ENCODE results near the gene BANF1. TPM values are rescaled to one million over a fixed set of nuclear protein-coding genes. Genes with fewer than 3 reads are reported as not detected.

Gene BANF1, protein sequence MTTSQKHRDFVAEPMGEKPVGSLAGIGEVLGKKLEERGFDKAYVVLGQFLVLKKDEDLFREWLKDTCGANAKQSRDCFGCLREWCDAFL
- 54.1 and 65.0 TPM in 2 replicates for total RNA-seq (2014; rRNA removed; shearing (Covaris generic))

DNA sequence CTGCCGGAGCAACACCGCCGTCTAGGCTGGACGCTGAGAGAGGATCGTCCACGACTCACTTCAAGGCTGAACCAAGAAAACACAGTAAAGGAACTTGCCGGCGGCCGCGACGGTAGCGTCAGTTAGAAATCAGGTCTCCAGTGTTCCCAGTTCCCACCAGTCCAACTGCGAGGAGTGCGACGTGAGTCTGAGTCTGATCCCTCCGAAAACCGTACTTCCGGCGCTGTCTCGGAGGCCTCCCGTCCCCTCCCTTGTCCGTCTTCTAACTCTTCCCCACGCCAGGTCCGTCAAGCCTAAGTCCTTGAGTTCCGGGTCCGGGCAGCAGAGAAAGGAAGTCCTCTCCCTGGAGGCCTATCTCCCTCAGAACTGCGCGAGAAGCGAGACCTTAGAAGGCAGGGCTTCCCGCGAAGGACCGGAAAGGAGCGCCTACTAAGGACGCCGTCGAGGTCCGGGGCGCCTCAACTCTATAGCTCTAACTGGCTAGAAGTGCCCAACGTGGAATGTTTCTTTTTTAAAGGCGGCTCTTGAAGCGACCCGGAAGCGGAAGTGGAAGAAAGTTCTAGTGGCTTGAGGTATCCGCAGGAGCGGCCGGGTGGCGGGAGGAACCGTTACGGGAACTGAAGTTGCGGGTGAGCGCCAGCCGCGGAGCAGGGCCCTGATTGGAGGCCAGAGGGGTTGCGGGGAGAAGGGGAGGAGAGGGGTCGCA lies at the start of gene BANF1, which contains the start of gene EIF1AD:
TSS of gene BANF1 (plus strand) at position 562 of the 706 bp plus-strand sequence. CDS start 748 bp downstream, outside the sequence.
TSS of gene EIF1AD (minus strand) at position 216 of the 706 bp plus-strand sequence. CDS start 1,768 bp downstream, outside the sequence.
- DNase-seq (ENCODE audit: low read depth) = peak; percentile 97

DNA sequence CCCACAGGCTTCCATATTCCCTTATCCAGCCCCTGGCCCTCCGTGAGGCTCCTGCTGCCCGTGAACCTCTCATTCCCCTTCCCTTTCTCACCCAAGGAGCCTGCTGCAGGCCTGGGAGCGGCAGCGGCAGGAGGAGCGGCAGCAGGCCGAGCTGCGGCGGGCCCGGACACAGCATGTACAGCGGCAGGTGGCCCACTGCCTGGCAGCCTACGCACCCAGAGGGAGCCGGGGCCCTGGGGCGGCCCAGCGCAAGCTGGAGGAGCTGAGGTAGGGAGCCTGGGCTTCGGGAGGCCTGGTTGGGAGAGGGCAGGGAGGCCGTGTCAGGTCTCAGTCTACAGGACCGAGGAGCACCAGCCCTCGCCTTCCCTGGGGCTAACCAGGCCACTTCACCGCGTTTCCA lies 48.8 kb upstream of the BANF1 start:
- DNase-seq (ENCODE audit: low read depth) = no peak

DNA sequence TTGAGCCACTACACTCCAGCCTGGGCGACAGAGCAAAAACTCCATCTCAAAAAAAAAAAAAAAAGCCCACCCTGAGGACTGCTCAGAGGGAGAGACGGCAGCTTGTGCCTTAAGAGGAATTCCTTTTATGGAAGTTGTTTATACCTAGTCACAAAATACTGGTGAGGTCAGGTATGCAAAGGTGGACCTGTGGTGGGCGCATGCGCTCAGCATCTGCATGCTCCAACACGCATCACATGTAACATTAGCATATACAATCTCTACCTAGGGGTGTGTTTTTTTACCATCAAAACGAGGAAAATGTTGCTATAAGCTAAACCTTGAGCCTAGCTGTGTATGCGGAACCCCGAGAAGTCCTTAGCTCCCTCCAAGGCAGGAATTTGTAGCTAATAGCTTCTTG lies 47.5 kb upstream of the BANF1 start:
- no peak for DNase-seq (ENCODE audit: low read depth)

DNA sequence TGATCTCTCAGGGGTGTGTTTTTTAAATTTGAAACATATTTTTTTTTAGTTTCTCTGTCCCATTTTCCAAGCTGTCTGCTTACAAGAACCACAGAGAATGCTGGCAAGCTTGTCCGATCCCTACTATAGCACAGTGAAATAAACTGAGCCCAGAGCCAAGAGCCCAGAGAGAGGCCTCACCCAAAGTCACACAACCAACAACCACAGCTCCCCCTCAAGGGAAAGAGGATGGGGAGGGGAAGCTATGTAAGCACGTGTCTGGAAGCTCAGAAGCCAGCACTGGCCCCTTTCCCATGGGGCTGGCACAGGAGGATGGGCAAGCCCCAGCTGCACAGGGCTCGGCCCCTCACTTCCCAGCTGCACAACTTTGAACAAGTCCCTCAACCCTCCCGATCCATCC lies 44.0 kb upstream of the BANF1 start:
- DNase-seq (ENCODE audit: low read depth) = no peak

DNA sequence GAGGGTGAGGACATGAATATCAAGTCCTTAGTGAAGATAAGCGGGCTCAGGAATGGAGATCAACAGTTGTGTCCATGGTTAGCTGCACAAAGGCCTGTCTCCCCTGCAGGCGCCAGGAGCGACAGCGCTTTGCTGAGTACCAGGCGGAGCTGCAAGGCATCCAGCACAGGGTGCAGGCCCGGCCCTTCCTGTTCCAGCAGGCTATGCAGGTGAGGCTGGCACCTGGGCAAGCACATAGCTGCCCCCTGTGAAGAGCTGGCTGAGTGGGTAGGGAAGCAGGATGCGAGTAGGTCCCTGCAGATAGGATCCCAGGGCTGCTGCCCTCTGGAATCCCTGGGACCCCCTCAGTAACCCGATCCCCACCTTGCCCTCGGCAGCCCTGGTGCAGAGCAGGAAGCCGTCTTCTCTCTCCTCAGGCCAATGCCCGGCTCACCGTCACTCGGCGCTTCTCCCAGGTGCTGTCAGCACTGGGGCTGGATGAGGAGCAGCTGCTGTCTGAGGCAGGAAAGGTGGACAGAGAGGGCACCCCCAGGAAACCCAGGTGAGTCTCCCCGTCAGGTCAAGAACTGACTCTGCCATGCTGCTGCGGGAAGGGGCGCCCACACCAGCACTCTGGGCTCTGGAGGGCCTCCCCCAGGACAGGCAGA lies 43.4 kb upstream of the BANF1 start:
- DNase-seq (ENCODE audit: low read depth) = no peak

DNA sequence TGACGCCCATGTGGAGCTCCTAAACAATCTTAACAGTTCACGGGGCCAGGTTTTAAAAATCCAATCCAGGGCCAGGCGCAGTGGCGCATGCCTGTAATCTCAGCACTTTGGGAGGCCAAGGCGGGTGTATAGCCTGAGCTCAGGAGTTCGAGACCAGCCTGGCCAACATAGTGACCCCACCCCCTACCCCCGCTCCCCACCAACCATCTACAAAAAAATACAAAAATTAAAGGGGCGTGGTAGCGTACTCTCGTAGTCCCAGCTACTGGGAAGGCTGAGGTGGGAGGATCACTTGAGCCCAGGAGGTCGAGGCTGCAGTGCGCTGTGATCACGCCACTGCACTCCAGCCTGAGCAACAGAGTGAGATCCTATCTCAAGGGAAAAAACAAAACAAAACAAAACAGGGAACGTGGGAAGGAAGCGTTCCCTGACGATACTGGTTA lies 41.5 kb upstream of the BANF1 start:
- no peak for DNase-seq (ENCODE audit: low read depth)

DNA sequence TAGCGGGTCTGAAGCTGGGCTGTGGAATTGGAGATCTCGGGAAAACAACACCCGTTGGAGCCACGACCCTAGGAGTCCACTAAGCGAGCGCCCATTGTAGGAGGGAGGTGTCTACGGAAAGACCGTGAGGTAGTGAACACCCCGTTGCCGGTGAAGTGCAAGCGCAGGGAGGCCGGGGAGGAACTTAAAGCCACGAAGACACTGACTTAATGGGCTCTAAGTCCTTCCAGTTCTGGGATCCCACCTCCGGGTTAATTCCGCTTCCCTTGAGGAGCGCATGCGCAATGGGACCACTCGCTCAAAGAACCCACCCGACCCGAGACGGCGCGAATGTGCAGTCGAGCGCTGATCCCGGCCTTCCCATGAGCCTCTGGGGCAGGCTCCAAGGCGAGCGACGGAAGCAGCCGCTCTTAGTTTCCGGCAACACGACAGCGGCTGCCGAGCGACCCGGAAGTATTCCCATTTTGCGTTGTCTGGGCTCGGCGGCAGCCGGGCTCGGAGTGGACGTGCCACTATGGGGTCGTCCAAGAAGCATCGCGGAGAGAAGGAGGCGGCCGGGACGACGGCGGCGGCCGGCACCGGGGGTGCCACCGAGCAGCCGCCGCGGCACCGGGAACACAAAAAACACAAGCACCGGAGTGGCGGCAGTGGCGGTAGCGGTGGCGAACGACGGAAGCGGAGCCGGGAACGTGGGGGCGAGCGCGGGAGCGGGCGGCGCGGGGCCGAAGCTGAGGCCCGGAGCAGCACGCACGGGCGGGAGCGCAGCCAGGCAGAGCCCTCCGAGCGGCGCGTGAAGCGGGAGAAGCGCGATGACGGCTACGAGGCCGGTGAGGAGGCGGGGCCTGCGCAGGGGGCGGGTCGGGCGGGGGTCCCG lies 40.8 kb upstream of the BANF1 start, which contains the start of gene SART1:
TSS of gene SART1 (plus strand) at position 468 of the 874 bp plus-strand sequence. CDS start at position 515, 47 bp downstream.
- DNase-seq (ENCODE audit: low read depth) = peak; percentile 99

DNA sequence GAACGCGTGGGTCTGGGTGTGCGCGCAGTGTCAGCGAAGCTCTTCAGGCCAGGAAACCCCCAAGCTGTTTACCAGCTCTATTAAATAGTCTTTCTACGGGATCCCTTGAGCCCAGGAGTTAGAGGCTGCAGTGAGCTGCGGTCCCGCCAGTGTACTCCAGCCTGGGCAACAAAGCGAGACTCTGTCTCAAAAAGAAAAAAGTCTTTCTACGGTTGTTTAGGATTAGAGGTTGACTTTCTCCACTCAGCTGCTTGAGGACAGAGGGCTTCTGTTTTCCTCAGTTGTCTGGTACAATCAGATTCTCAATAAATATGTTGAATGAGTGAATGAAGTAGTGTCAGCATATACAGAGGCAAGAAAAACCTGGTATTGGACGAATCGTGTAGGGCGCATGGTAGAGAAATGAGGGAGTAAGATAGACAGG lies 40.1 kb upstream of the BANF1 start:
- no peak for DNase-seq (ENCODE audit: low read depth)

DNA sequence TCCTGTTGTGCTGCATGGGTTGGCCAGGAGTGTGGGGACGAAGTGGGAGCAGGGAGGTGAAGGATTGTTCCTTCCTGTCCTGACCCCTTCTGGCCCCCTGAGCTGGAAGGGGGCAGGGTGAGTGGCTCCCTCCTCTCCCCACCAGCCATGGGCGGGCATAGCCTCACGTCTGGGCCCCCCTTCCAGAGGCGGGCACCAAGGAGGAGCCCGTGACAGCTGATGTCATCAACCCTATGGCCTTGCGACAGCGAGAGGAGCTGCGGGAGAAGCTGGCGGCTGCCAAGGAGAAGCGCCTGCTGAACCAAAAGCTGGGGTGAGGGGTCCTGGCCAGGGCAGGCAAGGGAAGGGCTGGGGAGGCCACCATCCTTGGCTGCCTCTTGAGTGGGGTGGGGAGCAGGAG lies 37.4 kb upstream of the BANF1 start:
- DNase-seq (ENCODE audit: low read depth) = no peak

DNA sequence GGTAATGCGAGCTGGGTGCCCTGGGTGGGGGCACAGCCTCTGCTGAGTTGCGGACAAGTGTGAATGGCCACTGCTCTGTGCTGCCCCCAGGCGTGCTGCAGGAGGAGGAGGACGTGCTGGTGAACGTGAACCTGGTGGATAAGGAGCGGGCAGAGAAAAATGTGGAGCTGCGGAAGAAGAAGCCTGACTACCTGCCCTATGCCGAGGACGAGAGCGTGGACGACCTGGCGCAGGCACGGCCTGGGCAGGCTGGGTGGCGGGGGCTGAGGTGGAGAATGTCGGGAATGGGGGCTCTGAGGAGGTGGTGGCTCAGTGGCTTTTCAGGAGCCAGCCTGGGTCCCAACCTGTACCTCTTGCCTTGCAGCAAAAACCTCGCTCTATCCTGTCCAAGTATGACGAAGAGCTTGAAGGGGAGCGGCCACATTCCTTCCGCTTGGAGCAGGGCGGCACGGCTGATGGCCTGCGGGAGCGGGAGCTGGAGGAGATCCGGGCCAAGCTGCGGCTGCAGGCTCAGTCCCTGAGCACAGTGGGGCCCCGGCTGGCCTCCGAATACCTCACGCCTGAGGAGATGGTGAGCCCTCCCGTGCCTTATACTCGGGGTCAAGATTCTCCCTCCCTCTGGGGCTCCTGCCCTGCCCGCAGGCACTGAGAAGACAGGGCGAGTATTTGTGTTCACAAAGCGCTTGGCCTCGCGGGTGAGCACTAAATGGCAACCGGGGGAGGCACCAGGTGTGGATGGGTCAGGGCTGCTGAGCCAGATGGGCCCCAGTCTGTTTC lies 36.1 kb upstream of the BANF1 start:
- DNase-seq (ENCODE audit: low read depth) = no peak

DNA sequence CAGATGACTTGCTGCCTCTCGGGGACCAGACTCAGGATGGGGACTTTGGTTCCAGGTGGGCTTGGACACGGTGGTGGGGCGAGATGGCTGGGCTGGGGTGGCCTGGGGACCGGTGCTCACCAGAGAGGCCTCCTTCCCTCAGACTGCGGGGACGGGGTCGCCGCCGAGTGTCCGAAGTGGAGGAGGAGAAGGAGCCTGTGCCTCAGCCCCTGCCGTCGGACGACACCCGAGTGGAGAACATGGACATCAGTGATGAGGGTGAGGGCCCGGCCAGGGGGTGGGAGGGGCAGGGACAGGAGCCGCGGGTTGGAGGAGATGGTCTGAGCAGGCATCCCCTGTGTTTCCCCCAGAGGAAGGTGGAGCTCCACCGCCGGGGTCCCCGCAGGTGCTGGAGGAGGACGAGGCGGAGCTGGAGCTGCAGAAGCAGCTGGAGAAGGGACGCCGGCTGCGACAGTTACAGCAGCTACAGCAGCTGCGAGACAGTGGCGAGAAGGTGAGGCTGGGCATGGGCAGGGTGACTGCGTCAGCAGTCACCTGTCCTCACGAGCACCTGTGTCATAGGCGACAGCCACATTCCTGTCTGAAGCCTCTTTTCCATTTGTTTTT lies 34.9 kb upstream of the BANF1 start:
- no peak for DNase-seq (ENCODE audit: low read depth)

DNA sequence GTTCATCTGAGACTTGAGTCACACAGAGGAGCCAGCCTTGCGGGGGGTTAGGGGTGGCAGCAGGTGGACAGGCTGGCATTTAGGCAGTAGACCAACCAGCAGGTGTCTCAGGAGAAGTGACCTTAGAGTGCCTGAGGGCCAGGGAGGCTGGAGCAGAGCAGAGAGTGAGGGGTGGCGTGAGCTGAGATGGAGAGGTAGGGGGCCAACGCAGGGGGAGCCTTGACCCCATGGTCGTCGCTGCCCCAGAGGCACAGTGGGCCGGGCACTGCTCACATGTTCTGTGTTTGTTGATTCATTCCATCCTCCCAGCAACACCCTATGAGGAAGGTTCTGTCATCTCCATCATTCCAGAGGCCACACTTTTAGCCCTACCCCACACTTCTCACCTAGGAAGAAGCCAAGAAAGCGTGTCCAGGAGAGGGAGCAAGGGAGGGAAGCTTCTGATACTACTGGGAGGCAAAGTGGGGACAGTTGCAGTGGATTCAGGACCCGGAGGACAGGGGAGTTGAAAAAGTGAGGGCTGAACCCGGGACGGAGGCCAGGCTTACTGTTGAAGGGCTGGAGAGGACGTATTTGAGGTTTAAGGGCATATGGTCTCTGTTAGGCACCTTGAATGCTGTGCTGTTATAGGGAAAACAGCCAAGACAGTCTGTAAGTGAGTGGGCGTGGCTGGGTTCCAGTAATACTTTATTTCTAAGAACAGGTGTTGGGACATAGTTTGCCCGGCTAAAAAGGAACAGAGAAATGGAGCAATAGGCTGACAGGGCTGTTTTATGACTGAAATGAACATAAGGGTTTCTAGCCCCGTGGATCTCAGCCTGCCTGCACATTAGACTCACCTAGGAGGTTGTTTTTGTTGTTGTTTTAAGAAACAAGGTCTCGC lies 33.5 kb upstream of the BANF1 start:
- DNase-seq (ENCODE audit: low read depth) = no peak

DNA sequence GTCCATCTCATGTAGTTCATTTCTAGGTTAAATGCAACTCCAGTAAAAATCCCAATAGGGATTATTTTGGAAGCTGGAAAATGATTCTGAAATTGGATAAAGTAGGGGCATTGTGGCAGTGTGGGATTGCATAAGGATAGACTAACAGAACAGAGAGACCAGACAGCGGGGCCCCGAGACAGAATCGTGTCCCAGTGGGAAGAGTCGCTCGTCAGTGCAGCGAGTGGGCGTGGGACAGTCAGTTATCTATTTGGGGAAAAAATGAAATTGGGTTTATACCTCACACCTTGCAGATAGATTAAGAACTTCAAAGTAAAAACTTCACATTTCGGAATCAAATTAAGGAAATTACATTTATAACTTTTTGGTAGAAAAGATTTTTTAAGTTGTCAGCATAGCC lies 30.2 kb upstream of the BANF1 start:
- DNase-seq (ENCODE audit: low read depth) = no peak

DNA sequence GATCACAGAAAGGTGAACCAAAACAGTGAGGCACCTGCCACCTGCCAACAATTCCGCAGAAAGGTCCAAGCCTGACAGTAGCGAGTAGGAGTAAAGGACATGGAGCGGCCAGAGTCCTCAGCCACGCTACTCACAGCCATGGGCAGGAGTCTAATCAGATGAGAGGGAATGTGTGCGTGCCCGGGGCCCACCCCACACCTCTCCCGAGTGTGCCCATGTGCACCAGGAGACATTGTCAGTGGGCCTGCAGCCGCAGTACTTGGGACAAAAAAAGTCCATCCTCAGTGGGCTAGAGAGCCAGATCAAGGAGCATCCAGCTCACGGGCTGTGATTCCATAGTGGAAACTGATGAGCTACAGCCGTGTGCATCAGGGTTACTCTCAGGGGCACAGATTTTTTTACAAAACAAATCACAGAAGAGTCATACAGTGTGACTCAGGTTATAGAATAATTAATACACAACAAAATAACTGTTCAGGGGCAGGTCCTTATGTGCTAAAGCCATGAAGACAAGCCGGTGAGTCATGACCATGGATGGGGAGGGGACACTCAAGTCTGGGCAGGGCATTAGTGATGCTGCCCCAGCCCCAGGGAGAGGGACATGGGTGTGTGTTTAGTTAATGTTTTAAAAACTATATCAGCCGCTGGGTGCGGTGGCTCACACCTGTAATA lies 28.7 kb upstream of the BANF1 start:
- DNase-seq (ENCODE audit: low read depth) = peak; percentile 45

DNA sequence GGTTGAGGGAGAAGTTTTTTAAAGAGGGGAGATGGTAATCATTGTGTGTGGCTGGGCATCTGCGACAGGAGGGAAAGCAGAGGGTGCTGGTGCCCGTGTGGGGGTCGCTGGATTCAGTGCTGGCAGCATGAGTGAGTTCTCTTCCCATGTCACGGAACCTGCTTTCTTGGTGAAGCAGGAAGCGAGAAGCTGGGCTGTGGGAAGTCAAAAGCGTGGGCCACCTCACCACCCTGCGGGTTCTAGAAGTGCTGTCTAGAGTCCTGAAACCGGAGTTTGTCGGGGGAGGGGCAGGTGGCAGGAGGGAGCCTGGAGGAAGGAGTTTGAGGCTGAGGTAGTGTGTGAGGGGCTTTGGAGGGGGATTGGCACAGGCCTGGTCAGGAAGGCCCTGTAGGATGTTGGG lies 26.5 kb upstream of the BANF1 start:
- DNase-seq (ENCODE audit: low read depth) = no peak

DNA sequence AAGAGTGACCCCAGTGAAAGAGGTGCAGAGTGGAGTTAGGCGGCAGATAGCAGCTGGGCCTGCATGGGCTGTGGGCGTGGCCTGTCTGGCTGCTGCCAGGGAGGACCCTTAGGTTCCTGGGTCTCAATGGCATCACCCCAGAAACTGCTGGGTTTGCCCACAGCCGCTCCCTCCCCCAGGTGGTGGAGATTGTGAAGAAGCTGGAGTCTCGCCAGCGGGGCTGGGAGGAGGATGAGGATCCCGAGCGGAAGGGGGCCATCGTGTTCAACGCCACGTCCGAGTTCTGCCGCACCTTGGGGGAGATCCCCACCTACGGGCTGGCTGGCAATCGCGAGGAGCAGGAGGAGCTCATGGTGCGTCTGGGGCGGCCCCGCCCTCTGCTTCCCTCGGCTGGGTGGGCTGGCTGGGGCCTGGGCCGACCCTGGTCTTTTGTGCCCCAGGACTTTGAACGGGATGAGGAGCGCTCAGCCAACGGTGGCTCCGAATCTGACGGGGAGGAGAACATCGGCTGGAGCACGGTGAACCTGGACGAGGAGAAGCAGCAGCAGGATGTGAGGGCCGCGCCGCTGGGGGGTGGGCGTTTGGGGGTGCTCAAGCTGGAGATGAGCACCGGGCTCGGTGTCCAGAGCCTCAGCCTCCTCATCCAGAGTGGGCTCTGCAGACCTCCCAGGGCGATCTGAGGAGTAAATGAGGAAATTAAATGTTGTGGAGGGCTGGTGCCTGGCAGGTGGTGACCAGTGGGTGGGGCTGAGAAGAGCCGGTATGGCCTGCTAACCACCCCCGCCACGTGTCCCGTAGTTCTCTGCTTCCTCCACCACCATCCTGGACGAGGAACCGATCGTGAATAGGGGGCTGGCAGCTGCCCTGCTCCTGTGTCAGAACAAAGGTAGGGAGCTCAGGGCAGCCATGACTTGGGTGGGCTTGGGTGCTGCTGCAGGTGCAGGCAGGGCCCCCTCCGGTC lies 25.8 kb upstream of the BANF1 start:
- DNase-seq (ENCODE audit: low read depth) = no peak

DNA sequence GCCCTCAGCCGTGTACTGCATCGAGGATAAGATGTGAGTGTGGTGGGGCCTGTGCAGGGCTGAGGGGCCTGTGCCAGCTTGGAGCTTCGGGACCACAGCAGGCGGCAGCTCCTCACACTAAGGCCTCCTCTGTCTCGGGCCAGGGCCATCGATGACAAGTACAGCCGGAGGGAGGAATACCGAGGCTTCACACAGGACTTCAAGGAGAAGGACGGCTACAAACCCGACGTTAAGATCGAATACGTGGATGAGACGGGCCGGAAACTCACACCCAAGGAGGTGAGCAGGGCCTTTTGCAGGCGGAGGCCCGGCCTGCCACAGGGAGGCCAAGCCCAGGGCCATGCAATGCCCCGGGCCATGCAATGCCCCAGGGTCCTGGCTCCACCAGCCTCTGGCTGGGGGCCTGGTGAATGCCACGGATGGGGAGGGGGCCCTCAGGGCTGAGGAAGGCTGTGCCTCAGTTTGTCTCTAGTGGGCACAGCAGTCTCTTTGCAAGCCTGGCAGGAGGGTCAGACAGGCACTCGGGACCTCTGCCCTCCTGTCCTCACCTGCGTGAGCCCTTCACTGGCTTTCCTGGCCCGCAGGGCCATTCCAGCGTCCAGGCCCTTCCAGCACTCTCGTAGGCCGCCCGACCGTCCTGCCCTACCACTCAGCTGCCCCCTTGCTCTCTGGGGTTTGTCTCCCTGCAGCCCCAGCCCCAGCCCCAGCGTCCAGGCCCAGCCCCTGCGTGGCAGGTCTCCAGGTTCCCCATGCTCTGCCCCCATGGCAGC lies 24.5 kb upstream of the BANF1 start:
- no peak for DNase-seq (ENCODE audit: low read depth)

All from Daoy (cell line).